Brain pericyte (primary cell): ENCODE measurements around the gene U2AF1L4.
A peak's percentile ranks its signal among the peaks of the same experiment; 100 is the strongest.

ENCODE experiments used
- DNase-seq: peaks from one replicate; pipeline ENCODE4 v3.0.0-alpha.2; 2012; ENCODE audit warnings: low read depth, low spot score

Gene U2AF1L4, protein sequence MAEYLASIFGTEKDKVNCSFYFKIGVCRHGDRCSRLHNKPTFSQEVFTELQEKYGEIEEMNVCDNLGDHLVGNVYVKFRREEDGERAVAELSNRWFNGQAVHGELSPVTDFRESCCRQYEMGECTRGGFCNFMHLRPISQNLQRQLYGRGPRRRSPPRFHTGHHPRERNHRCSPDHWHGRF

DNA sequence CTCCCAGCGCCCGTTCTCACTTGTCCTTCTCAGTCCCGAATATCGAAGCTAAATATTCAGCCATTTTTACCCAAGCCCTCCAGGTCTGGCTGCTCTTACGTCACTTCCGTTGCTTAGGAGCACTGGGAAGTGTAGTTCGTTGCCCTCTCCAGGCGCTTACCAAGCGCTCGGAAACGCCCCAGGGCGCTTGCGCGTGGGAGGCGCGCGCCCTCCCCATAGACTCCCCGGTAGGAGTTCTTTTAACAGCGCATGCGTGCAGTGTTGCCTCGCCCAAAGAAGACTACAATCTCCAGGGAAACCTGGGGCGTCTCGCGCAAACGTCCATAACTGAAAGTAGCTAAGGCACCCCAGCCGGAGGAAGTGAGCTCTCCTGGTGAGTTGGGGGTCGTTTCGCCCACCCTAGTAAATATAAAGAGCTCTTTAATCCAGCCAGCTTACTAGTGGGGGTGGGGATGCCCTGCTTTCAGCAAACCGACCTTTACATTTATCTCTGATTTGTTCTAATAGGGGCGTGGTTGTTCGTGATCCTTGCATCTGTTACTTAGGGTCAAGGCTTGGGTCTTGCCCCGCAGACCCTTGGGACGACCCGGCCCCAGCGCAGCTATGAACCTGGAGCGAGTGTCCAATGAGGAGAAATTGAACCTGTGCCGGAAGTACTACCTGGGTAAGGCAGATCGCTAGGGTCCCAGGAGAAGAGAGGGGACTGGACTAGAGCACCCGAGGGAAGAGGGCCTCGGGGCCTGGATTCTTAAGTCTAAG lies at the start of gene U2AF1L4, which contains the start of gene PSENEN:
U2AF1L4 (minus strand) TSS at position 91 of the 759 bp plus-strand sequence; CDS start at position 64, 27 bp downstream.
PSENEN (plus strand) TSS at position 324 of the 759 bp plus-strand sequence; CDS start at position 604, 280 bp downstream.
- DNase-seq: peak; percentile 98

DNA sequence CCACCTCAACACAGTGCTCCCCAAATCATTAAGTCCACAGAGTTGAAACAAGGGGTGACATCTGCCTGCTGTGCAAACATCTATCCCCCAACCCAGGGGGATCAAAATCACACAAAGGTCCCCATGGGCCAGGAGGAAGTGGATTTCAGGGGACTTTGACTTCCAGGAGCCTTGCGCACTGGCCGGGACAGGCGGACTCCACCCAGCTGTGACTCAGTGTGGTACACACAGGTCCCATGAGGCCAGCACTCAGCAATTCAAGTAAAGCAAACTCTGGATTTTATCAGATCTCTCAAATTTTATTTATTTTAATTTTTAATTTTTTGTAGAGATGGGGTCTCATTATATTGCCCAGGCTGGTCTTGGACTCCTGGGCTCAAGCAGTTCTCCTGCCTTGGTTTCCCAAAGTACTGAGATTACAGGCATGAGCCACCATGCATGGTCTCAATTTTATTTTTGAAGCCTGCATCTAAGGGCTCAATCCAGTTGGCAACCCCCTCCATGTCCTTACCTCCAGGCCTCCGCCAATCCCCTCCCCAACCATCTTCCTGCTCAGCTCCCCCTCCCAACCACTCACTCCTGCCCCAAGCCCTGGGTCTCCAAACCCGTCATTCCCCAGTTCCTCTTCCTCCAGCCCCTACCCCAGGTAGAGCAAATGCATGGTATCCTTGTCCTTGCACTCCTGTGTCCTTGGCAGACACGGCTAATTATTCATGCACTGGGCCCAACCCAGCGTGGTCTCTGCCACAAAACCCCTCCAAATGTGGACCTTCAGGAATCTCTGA lies 48.4 kb upstream of the U2AF1L4 start:
- no peak for DNase-seq

DNA sequence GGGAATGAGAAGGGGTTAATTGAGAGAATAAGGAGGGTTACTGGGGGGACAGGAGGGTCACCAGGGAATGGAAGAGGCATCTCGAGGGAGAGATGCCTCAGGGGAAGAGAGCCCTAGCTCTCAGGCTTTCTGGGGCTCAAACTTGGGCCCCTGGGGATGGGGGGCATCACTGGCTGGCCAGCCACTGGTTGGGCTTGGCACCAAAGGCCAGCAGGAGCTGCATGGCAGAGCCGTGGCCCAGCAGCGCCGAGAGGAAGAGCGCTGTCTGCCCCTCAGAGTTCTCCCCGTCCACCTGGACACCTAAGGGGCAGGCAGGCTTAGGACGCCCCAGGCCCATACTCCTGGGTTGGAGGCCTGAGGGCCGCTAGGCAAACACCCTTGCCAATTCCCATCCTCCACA lies 47.7 kb upstream of the U2AF1L4 start:
- DNase-seq: no peak

DNA sequence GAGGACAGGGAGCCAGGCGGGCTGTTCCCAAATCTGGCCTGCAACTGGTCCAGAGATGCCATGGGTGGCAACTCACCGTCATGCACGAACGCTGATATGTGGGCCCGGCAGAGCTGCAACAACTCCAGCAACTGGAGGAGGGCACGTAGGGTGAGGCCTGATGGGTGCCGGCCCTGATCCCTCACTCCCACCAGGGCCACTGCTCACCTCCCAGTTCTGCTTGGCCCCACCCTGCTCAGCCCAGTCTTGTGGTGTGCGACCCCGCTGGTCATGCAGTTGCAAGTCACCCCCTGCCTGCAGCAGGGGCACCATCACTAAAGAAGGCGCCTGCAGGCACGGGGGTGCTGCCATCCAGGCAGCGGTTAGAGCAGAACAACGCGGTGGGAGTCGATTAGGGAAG lies 47.1 kb upstream of the U2AF1L4 start:
- DNase-seq: no peak

DNA sequence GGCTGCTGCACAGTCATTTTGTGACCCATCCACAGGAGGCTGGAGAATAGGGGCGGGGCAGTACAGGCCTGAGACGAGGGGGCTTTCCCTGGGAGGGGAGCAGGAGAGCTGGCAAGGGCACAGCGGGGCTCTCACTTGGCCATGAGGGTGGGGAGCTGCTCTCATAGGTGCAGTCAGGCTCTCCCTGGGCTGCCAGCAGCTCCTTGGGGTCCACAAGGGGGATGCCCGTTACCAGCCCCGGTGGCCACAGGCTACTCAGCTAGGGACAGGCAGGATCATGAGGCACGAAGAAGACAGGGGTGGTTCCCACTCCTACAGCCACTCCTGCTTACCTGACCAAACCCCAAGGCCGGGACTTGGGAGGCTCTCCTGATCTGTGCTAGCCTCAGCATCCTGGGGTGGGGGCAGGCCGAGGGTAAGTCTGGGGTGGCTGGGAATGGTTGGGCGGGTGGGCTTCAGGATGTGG lies 46.6 kb upstream of the U2AF1L4 start:
- DNase-seq: no peak

DNA sequence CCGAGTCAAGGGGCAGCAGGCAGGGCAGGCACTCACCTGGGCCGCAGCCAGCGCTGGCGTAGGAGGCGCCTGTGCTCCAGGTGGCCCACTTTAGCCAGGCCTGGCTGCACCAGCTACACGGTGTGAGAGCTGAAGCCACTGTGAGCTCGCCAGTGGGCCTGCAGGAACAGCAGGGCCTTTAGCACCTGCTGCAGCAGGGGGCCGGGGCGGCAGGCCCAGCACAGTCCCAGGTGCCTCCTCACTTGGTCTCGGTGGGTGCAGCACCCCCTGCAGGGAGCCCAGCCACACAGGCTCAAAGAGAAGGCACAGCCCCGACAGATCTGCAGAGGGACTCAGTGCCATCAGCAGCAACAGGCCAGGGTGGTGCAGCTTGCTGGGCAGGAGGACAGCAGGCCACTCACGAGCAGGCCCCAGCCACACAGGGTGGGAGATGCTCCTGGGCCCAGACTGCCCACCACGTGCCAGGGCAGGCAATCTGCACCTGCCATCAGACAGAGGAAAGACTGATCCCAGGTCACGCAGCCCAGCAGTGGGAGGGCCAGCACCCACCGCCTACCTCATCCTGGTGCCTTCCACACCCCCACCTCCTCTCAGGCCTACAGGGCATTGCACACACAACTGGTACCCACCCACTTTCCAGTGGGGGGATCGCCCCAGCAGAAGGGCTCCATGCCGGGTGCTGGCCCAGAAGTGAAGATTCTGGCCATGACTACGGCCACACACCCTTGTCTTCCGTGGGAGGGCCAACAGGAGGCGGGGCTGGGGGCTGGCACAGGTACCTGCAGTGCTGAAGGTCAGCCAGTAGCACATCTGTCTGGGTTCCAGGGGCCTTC lies 46.0 kb upstream of the U2AF1L4 start:
- no peak for DNase-seq

DNA sequence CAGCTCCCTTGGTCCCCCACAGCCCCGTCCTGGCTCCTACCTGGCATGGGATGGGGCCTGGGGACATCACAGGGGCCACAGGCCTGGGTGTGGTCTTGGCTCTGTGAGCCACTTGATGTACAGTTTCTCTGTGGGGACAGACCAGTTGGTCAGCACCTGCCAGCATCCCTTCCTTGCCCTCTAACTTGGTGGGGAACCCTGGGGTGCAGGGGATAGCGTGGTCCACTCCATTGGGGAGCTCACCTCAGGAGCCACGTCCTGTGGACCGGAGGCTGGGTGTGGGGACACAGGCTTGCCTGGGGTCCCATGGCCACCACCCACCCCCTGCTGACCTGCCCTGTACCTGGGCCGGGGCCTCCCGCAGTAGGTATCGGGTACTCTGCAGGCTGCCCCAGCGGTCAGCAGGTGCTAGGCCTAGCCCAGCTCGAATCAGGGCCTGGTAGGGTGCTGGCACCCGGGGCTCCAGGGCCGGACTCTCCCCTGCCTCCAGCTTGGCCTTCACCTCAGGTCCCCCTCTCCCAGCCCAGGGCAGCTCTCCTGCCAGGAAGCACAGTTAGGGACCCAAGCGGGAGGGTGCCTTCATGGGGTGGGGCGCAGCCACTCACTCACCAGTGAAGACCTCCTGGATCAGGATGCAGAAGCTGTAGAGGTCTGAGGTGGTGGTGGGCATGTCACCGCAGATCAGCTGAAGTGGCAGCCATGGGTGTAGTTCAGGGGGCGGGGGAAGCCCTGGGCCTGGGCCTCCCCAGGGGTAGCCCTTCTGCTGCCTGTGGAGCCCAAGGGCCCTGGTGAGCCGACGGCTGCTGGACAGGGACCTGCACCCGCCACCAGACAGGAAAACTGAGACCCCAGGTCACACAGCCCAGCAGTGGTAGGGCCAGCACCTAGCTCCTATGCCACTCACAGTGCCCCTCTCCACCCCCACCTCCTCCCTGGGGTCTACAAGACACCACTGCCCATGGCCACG lies 45.0 kb upstream of the U2AF1L4 start:
- no peak for DNase-seq

DNA sequence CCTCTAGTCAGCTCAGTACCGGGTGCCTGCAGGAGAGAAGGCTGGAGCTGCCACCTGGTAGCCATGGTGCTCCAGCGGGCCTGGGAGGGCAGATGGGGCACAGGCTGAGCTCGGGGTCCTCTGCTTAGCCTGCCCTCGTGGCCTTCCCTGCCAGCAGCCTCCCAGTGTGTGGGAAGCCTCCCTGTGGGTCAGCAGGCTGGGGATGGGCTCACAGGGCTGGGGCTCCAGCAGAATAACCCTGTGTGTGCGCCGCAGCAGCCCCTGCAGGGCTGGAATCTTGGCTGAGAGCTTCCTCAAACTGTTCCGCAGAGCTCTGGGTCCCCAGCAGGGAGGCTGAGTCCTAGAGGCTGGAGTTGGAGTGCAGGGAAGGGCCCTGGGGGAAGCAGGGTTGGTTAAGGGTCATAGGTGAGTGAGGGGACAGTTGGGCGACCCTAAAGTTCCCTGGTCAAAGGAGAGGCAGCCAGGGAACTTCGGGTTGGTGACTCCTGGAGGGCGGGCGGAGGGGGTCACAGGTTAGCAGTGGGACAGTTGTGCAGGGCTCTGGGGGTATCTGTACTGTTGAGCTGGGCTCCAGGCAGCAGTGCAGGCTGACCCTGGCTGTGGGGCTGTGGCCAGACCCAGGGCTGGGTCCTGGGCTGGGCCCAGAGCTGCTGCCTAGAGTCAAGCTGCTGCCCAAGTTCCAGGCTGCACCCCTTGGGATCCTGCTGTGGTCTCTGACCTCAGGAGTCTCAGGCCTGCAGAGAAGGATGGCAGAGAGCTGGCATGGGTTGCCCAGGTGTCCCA lies 44.2 kb upstream of the U2AF1L4 start:
- DNase-seq: no peak

DNA sequence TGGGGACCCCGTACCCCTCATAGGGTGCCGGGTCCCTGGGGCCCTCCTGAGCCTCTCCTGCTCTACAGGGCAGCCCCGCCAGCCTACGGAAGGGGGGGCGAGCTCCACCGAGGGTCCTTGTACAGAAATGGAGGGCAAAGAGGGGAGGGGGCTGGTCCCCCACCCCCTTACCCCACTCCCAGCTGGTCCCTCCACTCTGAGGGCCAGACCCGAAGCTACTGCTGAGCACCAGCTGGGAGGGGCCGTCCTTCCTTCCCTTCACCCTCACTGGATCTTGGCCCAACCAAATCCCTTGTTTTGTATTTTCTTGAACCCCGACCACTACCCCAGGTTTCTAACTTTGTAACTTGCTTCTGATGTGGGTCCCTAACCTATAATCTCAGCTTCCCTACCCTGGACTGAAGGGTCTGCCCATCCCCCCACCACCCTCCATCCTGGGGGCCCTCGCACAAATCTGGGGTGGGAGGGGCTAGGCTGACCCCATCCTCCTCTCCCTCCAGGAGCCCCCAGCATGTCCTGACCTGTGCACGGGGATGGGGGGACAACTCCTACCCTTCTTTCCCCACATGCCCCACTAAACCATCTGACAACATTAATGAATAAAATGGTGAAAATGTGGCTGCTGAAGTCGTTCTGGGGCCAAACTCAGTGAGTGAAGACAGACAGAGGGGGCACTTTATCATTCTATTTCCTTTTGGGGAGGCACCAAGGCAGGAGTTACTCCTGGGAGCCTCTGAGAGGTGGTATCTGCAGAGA lies 43.2 kb upstream of the U2AF1L4 start:
- no peak for DNase-seq

DNA sequence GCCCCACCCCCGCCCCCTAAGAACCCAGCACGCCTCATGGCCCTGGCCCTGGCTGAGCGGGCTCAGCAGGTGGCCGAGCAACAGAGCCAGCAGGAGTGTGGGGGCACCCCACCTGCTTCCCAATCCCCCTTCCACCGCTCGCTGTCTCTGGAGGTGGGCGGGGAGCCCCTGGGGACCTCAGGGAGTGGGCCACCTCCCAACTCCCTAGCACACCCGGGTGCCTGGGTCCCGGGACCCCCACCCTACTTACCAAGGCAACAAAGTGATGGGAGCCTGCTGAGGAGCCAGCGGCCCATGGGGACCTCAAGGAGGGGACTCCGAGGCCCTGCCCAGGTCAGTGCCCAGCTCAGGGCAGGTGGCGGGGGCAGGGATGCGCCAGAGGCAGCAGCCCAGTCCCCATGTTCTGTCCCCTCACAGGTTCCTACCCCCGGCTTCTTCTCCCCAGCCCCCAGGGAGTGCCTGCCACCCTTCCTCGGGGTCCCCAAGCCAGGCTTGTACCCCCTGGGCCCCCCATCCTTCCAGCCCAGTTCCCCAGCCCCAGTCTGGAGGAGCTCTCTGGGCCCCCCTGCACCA lies 42.1 kb upstream of the U2AF1L4 start:
- no peak for DNase-seq

DNA sequence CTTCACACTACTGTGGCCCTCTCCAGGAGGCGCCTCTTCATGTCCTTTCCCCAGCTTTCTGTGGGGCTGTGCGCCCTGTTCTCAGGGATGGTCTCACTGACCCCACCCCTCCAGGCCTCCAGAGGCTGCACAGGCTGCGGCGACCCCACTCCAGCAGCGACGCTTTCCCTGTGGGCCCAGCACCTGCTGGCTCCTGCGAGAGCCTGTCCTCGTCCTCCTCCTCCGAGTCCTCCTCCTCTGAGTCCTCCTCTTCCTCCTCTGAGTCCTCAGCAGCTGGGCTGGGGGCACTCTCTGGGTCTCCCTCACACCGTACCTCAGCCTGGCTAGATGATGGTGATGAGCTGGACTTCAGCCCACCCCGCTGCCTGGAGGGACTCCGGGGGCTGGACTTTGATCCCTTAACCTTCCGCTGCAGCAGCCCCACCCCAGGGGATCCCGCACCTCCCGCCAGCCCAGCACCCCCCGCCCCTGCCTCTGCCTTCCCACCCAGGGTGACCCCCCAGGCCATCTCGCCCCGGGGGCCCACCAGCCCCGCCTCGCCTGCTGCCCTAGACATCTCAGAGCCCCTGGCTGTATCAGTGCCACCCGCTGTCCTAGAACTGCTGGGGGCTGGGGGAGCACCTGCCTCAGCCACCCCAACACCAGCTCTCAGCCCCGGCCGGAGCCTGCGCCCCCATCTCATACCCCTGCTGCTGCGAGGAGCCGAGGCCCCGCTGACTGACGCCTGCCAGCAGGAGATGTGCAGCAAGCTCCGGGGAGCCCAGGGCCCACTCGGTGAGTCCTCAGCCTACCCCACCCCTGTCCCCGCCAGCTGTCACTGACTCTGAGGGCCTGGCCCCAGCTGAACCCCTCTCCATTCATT lies 41.3 kb upstream of the U2AF1L4 start:
- DNase-seq: no peak

DNA sequence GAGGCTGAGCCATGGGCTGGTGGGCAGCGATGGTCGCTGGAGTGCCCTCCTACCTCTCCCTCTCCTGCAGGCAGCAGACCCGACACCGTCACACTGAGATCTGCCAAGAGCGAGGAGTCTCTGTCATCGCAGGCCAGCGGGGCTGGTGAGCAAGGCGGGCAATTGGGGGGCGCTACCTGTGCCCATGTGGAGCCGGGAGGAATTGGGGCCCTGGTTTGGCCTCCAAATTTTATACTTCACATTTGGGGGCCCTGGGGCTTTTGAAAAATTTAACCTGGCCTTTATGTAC lies 40.1 kb upstream of the U2AF1L4 start:
- DNase-seq: no peak

DNA sequence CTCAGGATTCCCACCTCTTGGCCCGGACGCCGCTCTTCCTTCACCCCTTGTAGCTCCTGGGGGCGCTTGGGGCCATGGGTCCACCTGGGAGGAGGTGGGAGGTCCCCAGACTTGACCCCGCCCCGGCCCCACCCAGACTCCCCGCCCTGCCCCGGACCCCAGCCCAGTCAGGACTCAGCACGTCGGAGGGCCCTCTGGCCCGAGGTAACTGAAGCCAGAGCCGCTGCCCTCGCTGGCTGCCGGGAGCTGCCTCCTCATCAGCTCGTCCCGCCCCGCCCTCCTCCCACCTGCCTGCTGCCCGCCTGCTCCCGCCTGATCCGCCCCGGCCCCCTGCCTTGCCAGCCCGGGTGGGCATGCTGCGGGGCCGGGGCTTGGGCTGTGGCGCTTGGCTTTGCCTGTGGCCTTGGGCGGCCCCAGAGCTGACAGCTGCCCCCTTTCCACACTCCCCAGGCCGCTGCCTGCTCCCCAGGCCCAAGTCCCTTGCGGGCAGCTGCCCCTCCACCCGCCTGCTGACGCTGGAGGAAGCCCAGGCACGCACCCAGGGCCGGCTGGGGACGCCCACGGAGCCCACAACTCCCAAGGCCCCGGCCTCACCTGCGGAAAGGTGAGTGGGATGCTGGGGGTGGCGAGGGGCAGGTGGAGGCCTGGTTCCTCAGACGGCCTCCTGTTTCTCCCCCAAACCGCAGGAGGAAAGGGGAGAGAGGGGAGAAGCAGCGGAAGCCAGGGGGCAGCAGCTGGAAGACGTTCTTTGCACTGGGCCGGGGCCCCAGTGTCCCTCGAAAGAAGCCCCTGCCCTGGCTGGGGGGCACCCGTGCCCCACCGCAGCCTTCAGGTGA lies 39.5 kb upstream of the U2AF1L4 start:
- no peak for DNase-seq

DNA sequence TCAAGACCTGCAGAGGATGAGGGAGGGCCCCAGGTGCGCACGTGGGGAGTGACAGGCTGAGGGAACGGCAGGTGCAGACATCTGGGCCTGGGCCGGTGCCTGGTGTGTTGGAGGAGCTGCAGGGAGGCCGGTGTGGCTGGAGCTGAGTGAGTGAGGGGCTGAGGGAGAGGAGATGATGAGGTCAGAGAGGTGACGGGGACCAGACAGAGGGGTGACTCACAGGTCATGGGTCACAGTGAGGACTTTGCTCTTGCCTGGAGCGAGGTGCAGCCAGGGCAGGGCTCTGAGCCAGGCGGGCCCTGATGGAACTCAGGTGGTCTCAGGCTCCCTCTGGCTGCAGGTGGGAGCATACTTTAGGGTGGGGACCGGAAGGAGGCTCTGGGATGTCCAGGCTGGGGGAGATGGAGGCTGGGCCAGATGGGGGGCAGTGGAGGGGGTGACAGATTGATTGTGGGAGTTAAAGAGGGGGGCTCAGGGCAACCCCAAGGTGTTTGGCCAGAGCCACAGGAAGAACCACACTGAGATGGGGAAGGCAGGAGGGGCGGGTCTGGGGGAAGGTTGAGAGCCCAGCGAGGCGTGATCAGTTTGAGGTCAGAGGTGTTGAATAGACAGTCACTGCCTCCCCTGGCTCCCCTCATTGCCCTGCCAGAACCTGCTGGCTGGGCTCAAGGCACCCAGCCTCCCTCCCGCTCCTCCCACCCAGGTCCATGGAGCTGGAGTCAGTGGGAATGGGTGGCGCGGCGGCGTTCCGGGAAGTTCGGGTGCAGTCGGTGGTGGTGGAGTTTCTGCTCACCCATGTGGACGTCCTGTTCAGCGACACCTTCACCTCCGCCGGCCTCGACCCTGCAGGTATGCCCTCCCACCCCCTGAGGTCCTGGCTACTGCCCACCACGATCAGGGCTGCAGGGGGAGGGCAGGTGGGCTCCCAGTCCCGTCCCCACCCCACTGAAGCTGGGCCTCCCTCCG lies 38.5 kb upstream of the U2AF1L4 start:
- no peak for DNase-seq

DNA sequence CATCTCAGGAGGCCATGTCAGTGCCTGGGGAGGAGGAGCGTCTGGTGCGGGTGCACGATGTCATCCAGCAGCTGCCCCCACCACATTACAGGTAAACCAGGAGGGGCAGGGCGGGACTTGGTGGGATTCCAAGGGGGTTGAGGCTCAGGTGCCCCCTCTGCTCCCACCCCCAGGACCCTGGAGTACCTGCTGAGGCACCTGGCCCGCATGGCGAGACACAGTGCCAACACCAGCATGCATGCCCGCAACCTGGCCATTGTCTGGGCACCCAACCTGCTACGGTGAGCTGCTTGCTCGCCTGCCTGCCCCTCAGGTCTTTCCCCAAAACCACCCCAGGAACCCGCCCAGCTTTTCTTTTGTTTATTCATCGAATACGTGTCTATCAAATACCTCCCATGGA lies 37.4 kb upstream of the U2AF1L4 start:
- DNase-seq: no peak

DNA sequence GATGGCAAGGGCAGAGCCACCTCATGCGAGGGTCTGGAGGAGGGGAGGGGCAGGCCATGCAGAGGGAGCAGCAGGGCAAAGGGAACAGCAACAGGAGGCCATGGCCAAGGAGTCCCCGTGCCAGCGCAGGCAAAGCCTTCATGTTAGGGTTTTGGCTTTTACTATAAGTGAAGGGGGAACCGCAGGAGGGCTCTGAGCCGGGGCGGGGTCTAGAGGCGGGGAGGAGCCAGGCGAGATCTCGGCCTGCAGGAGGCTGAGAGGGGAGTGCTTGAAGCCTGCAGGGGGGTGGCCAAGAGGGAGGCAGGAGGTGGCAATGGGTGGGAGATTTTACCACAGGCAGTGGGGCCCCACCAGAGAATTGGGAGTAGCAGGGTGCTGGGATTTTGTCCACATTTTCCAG lies 36.4 kb upstream of the U2AF1L4 start:
- no peak for DNase-seq
